DOHH2 (cell line): Measurements from ENCODE around the gene PTPN18.
A peak's percentile ranks its signal among the peaks of the same experiment; 100 is the strongest.

ENCODE experiments used
- EZH2phosphoT487 ChIP-seq: fragments of 200-600 bp; sonication (generic); IDR thresholded peaks from 2 replicates; pipeline ENCODE4 v1.6.1; 2017; ENCODE audit warnings: borderline replicate concordance, mild to moderate bottlenecking, antibody characterized with exemption, low read length, moderate library complexity, mixed read lengths
- TF ChIP-seq, protein P1 (sequence below): fragments of 200-600 bp; sonication (generic); IDR thresholded peaks from one replicate; pipeline ENCODE4 v1.5.1; 2014; ENCODE audit warnings: antibody characterized with exemption, mild to moderate bottlenecking, low read depth, low read length; ENCODE audit not compliant: poor library complexity, severe bottlenecking

- TF ChIP-seq, protein P1, sequence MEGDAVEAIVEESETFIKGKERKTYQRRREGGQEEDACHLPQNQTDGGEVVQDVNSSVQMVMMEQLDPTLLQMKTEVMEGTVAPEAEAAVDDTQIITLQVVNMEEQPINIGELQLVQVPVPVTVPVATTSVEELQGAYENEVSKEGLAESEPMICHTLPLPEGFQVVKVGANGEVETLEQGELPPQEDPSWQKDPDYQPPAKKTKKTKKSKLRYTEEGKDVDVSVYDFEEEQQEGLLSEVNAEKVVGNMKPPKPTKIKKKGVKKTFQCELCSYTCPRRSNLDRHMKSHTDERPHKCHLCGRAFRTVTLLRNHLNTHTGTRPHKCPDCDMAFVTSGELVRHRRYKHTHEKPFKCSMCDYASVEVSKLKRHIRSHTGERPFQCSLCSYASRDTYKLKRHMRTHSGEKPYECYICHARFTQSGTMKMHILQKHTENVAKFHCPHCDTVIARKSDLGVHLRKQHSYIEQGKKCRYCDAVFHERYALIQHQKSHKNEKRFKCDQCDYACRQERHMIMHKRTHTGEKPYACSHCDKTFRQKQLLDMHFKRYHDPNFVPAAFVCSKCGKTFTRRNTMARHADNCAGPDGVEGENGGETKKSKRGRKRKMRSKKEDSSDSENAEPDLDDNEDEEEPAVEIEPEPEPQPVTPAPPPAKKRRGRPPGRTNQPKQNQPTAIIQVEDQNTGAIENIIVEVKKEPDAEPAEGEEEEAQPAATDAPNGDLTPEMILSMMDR, result peak; percentile 53
- no peak for TF ChIP-seq EZH2phosphoT487
Measured at GRCh38 chr2:130376433-130377293, 20.8 kb downstream of the PTPN18 start.
